IPS DF 4.7 (cell line): Measurements from ENCODE around the gene ADH1A.
"Not testable (repeated sequence)": the region's sequence is repeated elsewhere in the genome, so short reads cannot be mapped to it uniquely, and the experiment has no call there.

ENCODE experiments used
- DNase-seq: peaks from one replicate; pipeline ENCODE4 v3.0.0-alpha.2; 2013; ENCODE audit warnings: low spot score; ENCODE audit errors: extremely low read depth

ADH1A gene

GRCh38 chr4:99290848-99291786 lies at the start of gene ADH1A:
TSS of gene ADH1A (minus strand) at chr4:99290985. CDS start at chr4:99290914, 71 bp downstream.
- DNase-seq = no peak

- no peak for DNase-seq
Measured at GRCh38 chr4:99339172-99339571, 48.4 kb upstream of the ADH1A start.

- no peak for DNase-seq
Measured at GRCh38 chr4:99336553-99336952, 45.8 kb upstream of the ADH1A start.

GRCh38 chr4:99334880-99335279 lies 44.1 kb upstream of the ADH1A start:
- no peak for DNase-seq

- DNase-seq = no peak
Measured at GRCh38 chr4:99330648-99331047, 39.9 kb upstream of the ADH1A start.

GRCh38 chr4:99329876-99330275 lies 39.1 kb upstream of the ADH1A start:
- no peak for DNase-seq

- DNase-seq = no peak
Measured at GRCh38 chr4:99324979-99325378, 34.2 kb upstream of the ADH1A start.

- no peak for DNase-seq
Measured at GRCh38 chr4:99324361-99324760, 33.6 kb upstream of the ADH1A start.

GRCh38 chr4:99323756-99324155 lies 33.0 kb upstream of the ADH1A start:
- no peak for DNase-seq

GRCh38 chr4:99321241-99322191 lies 30.7 kb upstream of the ADH1A start, which contains the start of gene ADH1B:
TSS of gene ADH1B (minus strand) at chr4:99321401. CDS start at chr4:99321331, 70 bp downstream.
- no peak for DNase-seq

- not testable (repeated sequence) for DNase-seq
Measured at GRCh38 chr4:99317811-99318210, 27.0 kb upstream of the ADH1A start.

GRCh38 chr4:99317354-99317753 lies 26.6 kb upstream of the ADH1A start:
- no peak for DNase-seq

GRCh38 chr4:99315839-99316238 lies 25.1 kb upstream of the ADH1A start:
- DNase-seq = no peak

GRCh38 chr4:99314211-99314610 lies 23.4 kb upstream of the ADH1A start:
- DNase-seq = no peak

GRCh38 chr4:99310389-99310788 lies 19.6 kb upstream of the ADH1A start:
- no peak for DNase-seq

GRCh38 chr4:99305638-99306400 lies 15.0 kb upstream of the ADH1A start:
- no peak for DNase-seq

- DNase-seq = no peak
Measured at GRCh38 chr4:99301376-99302164, 10.8 kb upstream of the ADH1A start.

- DNase-seq = no peak
Measured at GRCh38 chr4:99300934-99301333, 10.1 kb upstream of the ADH1A start.

GRCh38 chr4:99293357-99293756 lies 2.6 kb upstream of the ADH1A start:
- DNase-seq = no peak

GRCh38 chr4:99285387-99285786 lies 5.4 kb downstream of the ADH1A start:
- DNase-seq = no peak
